Peyer's patch (tissue), 4 donors: Measurements from ENCODE around the gene ANKFY1. TPM values are rescaled to one million over a fixed set of nuclear protein-coding genes. Genes with fewer than 3 reads are reported as not detected.
A peak's percentile ranks its signal among the peaks of the same experiment; 100 is the strongest.

Experiments
- DNase-seq, 3 donors: peaks; one replicate each; pipeline ENCODE4 v3.0.0-alpha.2; 2017 to 2019
- H3K27ac ChIP-seq, 4 donors: fragments of 200-600 bp; sonication (generic); one replicate each; pipeline ENCODE4 v1.5.1; 2016 to 2019
- H3K27me3 ChIP-seq, 2 donors: fragments of 200-600 bp; sonication (generic); one replicate each; pipeline ENCODE4 v1.5.1; 2019
- H3K36me3 ChIP-seq, 3 donors: fragments of 200-600 bp; sonication (generic); one replicate each; pipeline ENCODE4 v1.5.1; 2016 to 2019
- H3K4me1 ChIP-seq, 4 donors: fragments of 200-600 bp; sonication (generic); one replicate each; pipeline ENCODE4 v1.5.1; 2016 to 2019
- H3K4me3 ChIP-seq, 4 donors: fragments of 200-600 bp; sonication (generic); 1 replicate in 3 of 4; 2 replicates in 1 of 4; pipeline ENCODE4 v1.5.1; 2016 to 2019; ENCODE audit warnings: mild to moderate bottlenecking in 1 of 4
- H3K9me3 ChIP-seq, 4 donors: fragments of 200-600 bp; sonication (generic); one replicate each; pipeline ENCODE4 v1.5.1; 2016 to 2019; ENCODE audit warnings: mild to moderate bottlenecking in 1 of 4
- POLR2A ChIP-seq, 2 donors: fragments of 450-650 bp; IDR thresholded peaks; one replicate each; pipeline ENCODE4 v1.5.1; 2017; ENCODE audit warnings: antibody characterized with exemption in 2 of 2, mild to moderate bottlenecking in 2 of 2, moderate library complexity in 2 of 2
- total RNA-seq, 4 donors: library from RNA; depleted of rRNA; stranded (reverse); fragments of >200 nt; gene quantifications; one replicate each; pipeline ENCODE4 v1.1.0, GENCODE V29; 2016
- TF ChIP-seq, protein P1 (sequence below), 6 experiments: fragments of 450-650 bp in 4 of 6; fragments of 200-600 bp in 2 of 6; sonication (generic) in 1 of 6; IDR thresholded peaks; one replicate each; pipeline ENCODE4 v1.5.1; 2017 to 2019; ENCODE audit warnings: antibody characterized with exemption in 6 of 6, mild to moderate bottlenecking in 3 of 6, moderate library complexity in 1 of 6

ANKFY1 gene
- total RNA-seq = 10 to 100 TPM; 40.8 to 57.1 (median 48.5) TPM

DNA sequence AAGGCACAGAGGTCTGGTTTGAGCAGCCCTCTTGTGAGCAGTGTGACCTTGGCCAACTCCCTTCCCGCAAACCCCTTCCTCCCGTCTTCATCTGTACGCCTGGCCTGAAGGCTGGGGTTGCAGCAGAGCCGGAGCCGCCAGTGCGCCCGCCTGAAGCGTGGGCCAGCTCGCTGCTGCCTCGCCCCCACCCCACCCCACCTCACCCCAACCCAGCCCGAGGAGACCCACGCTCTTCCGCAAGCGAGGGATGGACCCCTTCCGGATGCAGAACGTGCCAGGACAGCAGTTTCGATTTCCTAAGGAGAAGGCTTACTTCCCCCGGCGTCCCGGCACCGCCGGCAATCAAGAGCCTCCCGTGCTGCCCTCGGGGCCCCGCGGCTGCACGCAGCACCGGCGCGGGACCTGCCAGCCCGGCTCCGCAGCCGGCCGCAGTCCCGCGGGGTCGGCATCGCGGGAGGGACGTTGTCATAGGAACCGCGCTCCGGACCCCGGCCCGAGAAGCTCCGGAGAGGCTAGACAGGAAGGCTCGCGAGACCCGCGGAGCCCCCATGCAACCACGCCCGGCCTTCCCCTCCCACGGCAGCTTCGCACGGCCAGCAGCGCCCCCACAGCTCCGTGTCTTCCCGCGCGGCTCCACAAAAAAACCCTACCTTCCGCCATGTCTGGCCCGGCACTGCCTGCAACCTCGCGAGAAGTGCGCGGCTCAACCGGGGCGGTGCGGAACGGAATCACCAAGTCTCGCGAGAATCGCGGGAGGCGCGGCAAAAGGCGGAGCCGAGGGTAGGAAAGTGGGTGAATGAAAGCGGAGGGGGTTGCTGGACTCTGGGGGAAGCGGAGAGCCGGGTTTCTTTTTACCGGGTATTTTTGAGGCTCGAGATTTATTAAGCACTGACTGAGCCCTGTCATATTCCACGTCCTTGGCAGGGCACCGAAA is at the start of gene ANKFY1:
ANKFY1 (minus strand) TSS at position 698 of the 934 bp plus-strand sequence; CDS start at position 660, 38 bp downstream.
- Histone ChIP-seq H3K4me3 (peak within 1 kb of the TSS; percentile 83 to 97 (median 90)), H3K36me3 (peaks cover 0 to 6% (median 0%) of the 10 kb centered on the region in 3 donors), H3K27ac (peak within 1 kb of the TSS; percentile 70 to 89 (median 83)), H3K4me1 (peaks cover 0 to 18% (median 7%) of the 10 kb centered on the region in 4 donors), H3K27me3 (no peaks in the 10 kb centered on the region), H3K9me3 (peaks cover 0 to 5% (median 0%) of the 10 kb centered on the region in 4 donors)
- DNase-seq = peak; percentile 92 to 98 (median 98)
- TF ChIP-seq, protein P1, sequence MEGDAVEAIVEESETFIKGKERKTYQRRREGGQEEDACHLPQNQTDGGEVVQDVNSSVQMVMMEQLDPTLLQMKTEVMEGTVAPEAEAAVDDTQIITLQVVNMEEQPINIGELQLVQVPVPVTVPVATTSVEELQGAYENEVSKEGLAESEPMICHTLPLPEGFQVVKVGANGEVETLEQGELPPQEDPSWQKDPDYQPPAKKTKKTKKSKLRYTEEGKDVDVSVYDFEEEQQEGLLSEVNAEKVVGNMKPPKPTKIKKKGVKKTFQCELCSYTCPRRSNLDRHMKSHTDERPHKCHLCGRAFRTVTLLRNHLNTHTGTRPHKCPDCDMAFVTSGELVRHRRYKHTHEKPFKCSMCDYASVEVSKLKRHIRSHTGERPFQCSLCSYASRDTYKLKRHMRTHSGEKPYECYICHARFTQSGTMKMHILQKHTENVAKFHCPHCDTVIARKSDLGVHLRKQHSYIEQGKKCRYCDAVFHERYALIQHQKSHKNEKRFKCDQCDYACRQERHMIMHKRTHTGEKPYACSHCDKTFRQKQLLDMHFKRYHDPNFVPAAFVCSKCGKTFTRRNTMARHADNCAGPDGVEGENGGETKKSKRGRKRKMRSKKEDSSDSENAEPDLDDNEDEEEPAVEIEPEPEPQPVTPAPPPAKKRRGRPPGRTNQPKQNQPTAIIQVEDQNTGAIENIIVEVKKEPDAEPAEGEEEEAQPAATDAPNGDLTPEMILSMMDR (IDR thresholded peaks at IDR 0.05) = peak in 3 of 6 experiments; percentile 11 to 36 (median 17)
- TF ChIP-seq POLR2A (IDR thresholded peaks at IDR 0.05) = peak; percentile 61 to 65

DNA sequence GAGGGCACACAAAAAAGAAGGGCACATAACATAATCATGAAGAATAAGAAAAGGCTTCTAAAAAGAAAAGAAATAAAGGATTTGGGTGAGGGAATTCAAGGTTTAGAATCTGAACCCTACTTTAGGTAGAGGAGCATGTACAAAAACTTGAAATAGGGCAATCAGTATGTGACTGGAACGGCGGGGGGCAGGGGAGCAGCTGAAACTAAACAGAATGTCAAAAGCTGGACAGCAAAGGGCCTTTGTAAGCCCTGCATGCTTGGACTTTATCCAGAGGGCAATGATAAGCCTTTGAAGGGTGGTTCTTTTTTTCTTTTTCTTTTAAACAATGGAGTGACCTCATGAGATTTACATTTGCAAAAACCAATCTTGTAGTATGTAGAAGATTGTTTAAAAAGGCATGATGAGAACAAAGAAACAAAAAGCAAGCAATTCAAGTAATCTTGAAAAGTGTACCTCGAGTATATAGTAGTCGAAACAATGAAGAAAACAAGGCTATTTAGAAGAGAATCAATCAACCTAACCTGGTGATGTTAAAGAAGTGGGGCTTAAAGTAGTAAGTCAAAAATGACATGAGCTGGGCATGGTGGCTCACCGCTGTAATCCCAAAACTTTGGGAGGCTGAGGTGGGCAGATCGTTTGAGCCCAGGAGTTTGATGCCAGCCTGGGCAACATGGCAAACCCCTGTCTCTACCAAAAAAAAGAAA is 46.7 kb upstream of the ANKFY1 start:
- Histone ChIP-seq H3K27ac (no peak overlapping the region), H3K36me3 (peaks cover 0 to 12% (median 0%) of the 10 kb centered on the region in 3 donors), H3K27me3 (no peaks in the 10 kb centered on the region), H3K4me1 (peaks cover 0 to 19% (median 3%) of the 10 kb centered on the region in 4 donors), H3K9me3 (no peaks in the 10 kb centered on the region), H3K4me3 (no peak overlapping the region)
- no peak for DNase-seq
- TF ChIP-seq, protein P1 (IDR thresholded peaks at IDR 0.05) = no peak
- TF ChIP-seq POLR2A (IDR thresholded peaks at IDR 0.05) = no peak

DNA sequence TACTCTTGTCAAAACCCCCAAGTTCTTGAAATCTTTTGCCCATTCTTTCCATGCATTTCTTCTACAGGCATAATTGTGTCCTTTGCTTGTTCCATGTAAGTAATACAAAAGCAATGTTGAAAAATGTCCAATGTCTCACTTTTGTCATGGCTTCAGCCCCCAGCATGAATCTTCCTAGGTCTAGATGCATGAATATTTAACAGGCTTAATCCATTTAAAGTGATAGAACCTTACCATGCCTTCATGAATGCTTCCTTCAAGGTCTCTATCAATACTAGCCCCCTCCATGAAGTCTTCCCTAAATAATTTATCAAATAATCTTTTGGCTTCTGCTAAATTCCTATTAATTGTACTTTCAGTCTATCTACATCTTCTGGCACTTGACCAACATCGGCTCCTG is 46.1 kb upstream of the ANKFY1 start:
- peaks cover 0 to 13% (median 0%) of the 10 kb centered on the region in 3 donors for H3K36me3 ChIP-seq
- H3K27me3 ChIP-seq = no peaks in the 10 kb centered on the region
- DNase-seq = no peak
- no peak overlapping the region for H3K4me3 ChIP-seq
- H3K9me3 ChIP-seq = no peaks in the 10 kb centered on the region
- H3K4me1 ChIP-seq = peaks cover 0 to 19% (median 3%) of the 10 kb centered on the region in 4 donors
- TF ChIP-seq, protein P1 (IDR thresholded peaks at IDR 0.05) = no peak
- no peak for TF ChIP-seq POLR2A (IDR thresholded peaks at IDR 0.05)
- H3K27ac ChIP-seq = no peak overlapping the region

DNA sequence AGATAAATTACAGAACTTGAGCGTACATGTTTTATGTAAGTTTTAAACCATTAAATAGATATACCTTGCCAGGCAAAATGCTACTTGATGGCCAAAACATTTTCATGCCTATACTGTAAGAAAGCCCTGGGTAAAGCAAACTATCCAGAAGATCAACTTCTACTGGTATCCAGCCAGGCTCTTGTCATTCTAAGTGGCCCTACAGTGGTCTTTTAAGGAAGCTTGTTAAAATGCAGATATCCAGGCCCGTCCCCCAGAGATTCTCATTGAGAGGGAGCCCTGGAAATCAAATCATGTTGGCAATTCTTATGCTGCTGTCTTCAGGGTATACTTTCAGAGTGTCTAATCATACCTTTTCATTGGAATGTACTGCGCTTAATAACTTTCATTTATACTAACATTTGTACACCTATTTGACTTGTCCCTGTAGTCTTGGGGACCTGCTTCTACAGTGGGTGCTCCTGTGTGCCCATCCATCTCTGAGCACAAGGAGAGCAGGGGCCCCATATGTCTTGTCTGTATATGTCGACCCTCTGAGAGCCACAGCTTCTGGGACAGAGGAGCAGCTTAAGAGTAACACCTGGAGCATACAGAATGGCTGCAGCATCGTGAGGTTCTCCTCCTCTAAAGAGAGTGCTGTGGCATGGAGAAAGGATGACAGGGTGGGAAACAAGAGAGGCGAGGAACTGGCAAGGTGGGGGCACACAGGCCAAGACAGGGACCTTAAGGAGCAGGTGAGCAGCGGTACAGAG is 43.6 kb upstream of the ANKFY1 start:
- no peak for DNase-seq
- H3K27ac ChIP-seq = no peak overlapping the region
- peaks cover 0 to 23% (median 3%) of the 10 kb centered on the region in 4 donors for H3K4me1 ChIP-seq
- peaks cover 0 to 17% (median 0%) of the 10 kb centered on the region in 3 donors for H3K36me3 ChIP-seq
- no peak overlapping the region for H3K4me3 ChIP-seq
- TF ChIP-seq, protein P1 (IDR thresholded peaks at IDR 0.05) = no peak
- no peak for TF ChIP-seq POLR2A (IDR thresholded peaks at IDR 0.05)
- H3K9me3 ChIP-seq = no peaks in the 10 kb centered on the region
- H3K27me3 ChIP-seq = no peaks in the 10 kb centered on the region

DNA sequence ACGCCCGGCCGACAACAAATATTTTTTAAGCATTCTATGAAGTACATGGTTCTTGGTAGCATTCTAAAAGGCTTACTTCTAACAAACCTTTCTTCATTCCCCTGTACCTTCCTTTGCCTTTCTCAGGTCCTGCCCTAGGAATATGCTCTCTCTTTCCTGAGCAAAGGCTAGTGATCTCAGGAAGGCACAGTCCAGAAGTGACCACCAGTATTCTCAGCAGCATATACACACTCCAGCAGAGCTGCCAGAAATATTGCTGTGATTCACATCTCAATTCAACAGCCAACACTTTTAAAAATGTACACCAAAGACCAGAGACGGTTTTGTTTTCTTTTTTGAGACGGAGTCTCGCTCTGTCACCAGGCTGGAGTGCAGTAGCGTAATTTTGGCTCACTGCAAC is 41.4 kb upstream of the ANKFY1 start:
- Histone ChIP-seq H3K4me1 (peaks cover 0 to 14% (median 0%) of the 10 kb centered on the region in 4 donors), H3K27ac (no peak overlapping the region), H3K9me3 (no peaks in the 10 kb centered on the region), H3K27me3 (no peaks in the 10 kb centered on the region), H3K36me3 (peaks cover 0 to 17% (median 0%) of the 10 kb centered on the region in 3 donors), H3K4me3 (no peak overlapping the region)
- DNase-seq = no peak
- TF ChIP-seq, protein P1 (IDR thresholded peaks at IDR 0.05) = no peak
- no peak for TF ChIP-seq POLR2A (IDR thresholded peaks at IDR 0.05)
